Liver (tissue), 9 donors: Measurements from ENCODE around the gene GLT1D1. TPM values are rescaled to one million over a fixed set of nuclear protein-coding genes. Genes with fewer than 3 reads are reported as not detected.

Experiments
- DNase-seq: peaks from one replicate; pipeline ENCODE4 v3.0.0-alpha.2; 2017; ENCODE audit warnings: low spot score
- H3K27ac ChIP-seq, 2 donors: one replicate each; pipeline ENCODE4 v1.7.0; 2013; ENCODE audit warnings: inconsistent platforms in 2 of 2, low read length in 2 of 2, control low read depth in 1 of 2, low read depth in 1 of 2, mild to moderate bottlenecking in 1 of 2
- H3K27me3 ChIP-seq, 4 donors: one replicate each; pipeline versions ENCODE4 v1.6.1 to v1.7.0; 2013; ENCODE audit warnings: low read length in 3 of 4, inconsistent platforms in 1 of 4, mild to moderate bottlenecking in 1 of 4, moderate library complexity in 1 of 4; ENCODE audit not compliant: control insufficient read depth in 4 of 4, insufficient read depth in 4 of 4
- H3K36me3 ChIP-seq, 4 donors: one replicate each; pipeline versions ENCODE4 v1.6.1 to v1.7.0; 2013; ENCODE audit warnings: low read length in 3 of 4, mild to moderate bottlenecking in 3 of 4, low read depth in 1 of 4, moderate library complexity in 1 of 4; ENCODE audit not compliant: control insufficient read depth in 4 of 4, insufficient read depth in 3 of 4
- H3K4me1 ChIP-seq, 4 donors: one replicate each; pipeline versions ENCODE4 v1.6.1 to v1.7.0; 2013; ENCODE audit warnings: low read length in 3 of 4, mild to moderate bottlenecking in 3 of 4, moderate library complexity in 1 of 4; ENCODE audit not compliant: control insufficient read depth in 4 of 4, insufficient read depth in 4 of 4
- H3K4me3 ChIP-seq, 3 donors: one replicate each; pipeline versions ENCODE4 v1.6.1 to v1.7.0; 2013; ENCODE audit warnings: low read length in 3 of 3, control low read depth in 1 of 3, low read depth in 1 of 3, mild to moderate bottlenecking in 1 of 3
- H3K9ac ChIP-seq, 2 donors: one replicate each; pipeline ENCODE4 v1.7.0; 2013; ENCODE audit warnings: low read length in 2 of 2, mild to moderate bottlenecking in 2 of 2, moderate library complexity in 2 of 2, control low read depth in 1 of 2, low read depth in 1 of 2
- H3K9me3 ChIP-seq, 4 donors: one replicate each; pipeline versions ENCODE4 v1.6.1 to v1.7.0; 2013; ENCODE audit warnings: low read length in 3 of 4; ENCODE audit not compliant: control insufficient read depth in 4 of 4
- EGR1 ChIP-seq, 2 donors: IDR thresholded peaks; 2 replicates each; pipeline ENCODE4 v1.6.1; 2016 to 2018; ENCODE audit warnings: antibody characterized with exemption in 2 of 2, low read depth in 2 of 2
- FOXA1 ChIP-seq: IDR thresholded peaks from 2 replicates; pipeline ENCODE4 v1.6.1; 2016; ENCODE audit warnings: antibody characterized with exemption
- FOXA2 ChIP-seq: IDR thresholded peaks from 2 replicates; pipeline ENCODE4 v1.6.1; 2016; ENCODE audit warnings: antibody characterized with exemption
- GABPA ChIP-seq, 2 donors: IDR thresholded peaks in 1 of 2; conservative IDR thresholded peaks in 1 of 2; 2 replicates each; pipeline ENCODE4 v1.6.1; 2016; ENCODE audit warnings: antibody characterized with exemption in 2 of 2, mild to moderate bottlenecking in 1 of 2, moderate library complexity in 1 of 2
- HNF4A ChIP-seq, 2 donors: conservative IDR thresholded peaks; 2 replicates each; pipeline ENCODE4 v1.6.1; 2016; ENCODE audit warnings: antibody characterized with exemption in 2 of 2, mild to moderate bottlenecking in 2 of 2
- HNF4G ChIP-seq: IDR thresholded peaks from 2 replicates; pipeline ENCODE4 v1.6.1; 2016; ENCODE audit warnings: antibody characterized with exemption
- JUND ChIP-seq, 2 donors: IDR thresholded peaks; 2 replicates each; pipeline ENCODE4 v1.6.1; 2016; ENCODE audit warnings: antibody characterized with exemption in 2 of 2
- MAX ChIP-seq: IDR thresholded peaks from 2 replicates; pipeline ENCODE4 v1.6.1; 2016; ENCODE audit warnings: antibody characterized with exemption
- NR2F2 ChIP-seq: IDR thresholded peaks from 2 replicates; pipeline ENCODE4 v1.6.1; 2016; ENCODE audit warnings: antibody characterized with exemption
- RAD21 ChIP-seq, 2 donors: IDR thresholded peaks; 2 replicates each; pipeline ENCODE4 v1.6.1; 2016; ENCODE audit warnings: antibody characterized with exemption in 2 of 2, mild to moderate bottlenecking in 2 of 2
- RXRA ChIP-seq, 2 donors: IDR thresholded peaks; 2 replicates each; pipeline ENCODE4 v1.6.1; 2017 to 2018; ENCODE audit warnings: antibody characterized with exemption in 2 of 2, mild to moderate bottlenecking in 1 of 2
- TAF1 ChIP-seq: conservative IDR thresholded peaks from 2 replicates; pipeline ENCODE4 v1.6.1; 2016; ENCODE audit warnings: antibody characterized with exemption, mild to moderate bottlenecking
- YY1 ChIP-seq: IDR thresholded peaks from 2 replicates; pipeline ENCODE4 v1.6.1; 2016; ENCODE audit warnings: antibody characterized with exemption, mild to moderate bottlenecking
- WGBS: extraction: QIAGEN DNeasy Blood & Tissue Kit; methylation state at CpG from one replicate; pipeline ENCODE4 v1.1.7; 2013; 5-methylcytosine and 5-hydroxymethylcytosine counted together
- polyA plus RNA-seq, 2 donors: library from polyadenylated mRNA; stranded (reverse) in 1 of 2; unstranded in 1 of 2; fragments of 200-250 nt in 1 of 2; fragments of >200 nt in 1 of 2; fragmentation: Nextera tagmentation in 1 of 2; extraction: Ambion mirVana in 1 of 2; gene quantifications; one replicate each; pipeline versions ENCODE4 v1.2.1 to v1.2.3, GENCODE V29; 2013 to 2015
- total RNA-seq, 2 donors: library from RNA; depleted of rRNA; stranded (reverse); fragments of >200 nt; gene quantifications; one replicate each; pipeline ENCODE4 v1.2.3, GENCODE V29; 2014
- TF ChIP-seq, protein P1 (sequence below): IDR thresholded peaks from 2 replicates; pipeline ENCODE4 v1.6.1; 2016; ENCODE audit warnings: antibody characterized with exemption, mild to moderate bottlenecking
- TF ChIP-seq, protein P2 (sequence below): IDR thresholded peaks from 2 replicates; pipeline ENCODE4 v1.6.1; 2016; ENCODE audit warnings: antibody characterized with exemption
- TF ChIP-seq, protein P3 (sequence below): fragments of 150-350 bp; IDR thresholded peaks from 2 replicates; pipeline ENCODE4 v1.5.1; 2017; ENCODE audit warnings: improper control_type of control experiment, low read depth, low read length; ENCODE audit not compliant: missing input control
- donor health status: healthy.
- donor health status: healthy.
- donor health status: healthy.
- donor health status: healthy.
- donor health status: healthy.

The GLT1D1 gene
- total and polyA plus RNA-seq, 4 donors, result 10.4 to 17.7 (median 13.9) TPM

DNA sequence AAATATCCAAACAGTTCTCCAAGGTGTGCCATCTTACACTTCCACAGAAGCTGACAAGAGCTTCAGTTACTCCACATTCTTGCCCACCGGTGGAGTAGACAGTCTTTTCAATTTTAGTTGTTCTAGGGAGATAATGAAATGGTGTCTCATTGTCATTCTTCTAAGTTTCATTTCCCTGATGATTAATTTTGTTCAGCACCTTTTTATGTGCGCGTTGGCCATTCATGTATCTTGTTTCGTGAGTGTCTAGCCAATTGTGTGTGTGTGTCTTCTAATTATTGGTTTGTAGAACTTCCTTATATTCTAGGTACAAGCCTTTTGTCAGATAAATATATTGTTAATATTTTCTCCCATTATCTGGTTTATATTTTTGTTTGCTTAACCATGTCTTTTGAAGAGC is 63.1 kb downstream of the GLT1D1 start:
- H3K4me1 ChIP-seq, result no peaks in the 10 kb centered on the region
- H3K27me3 ChIP-seq, result no peaks in the 10 kb centered on the region
- H3K9ac ChIP-seq, result no peak overlapping the region
- no peak overlapping the region for H3K27ac ChIP-seq
- H3K36me3 ChIP-seq, result no peaks in the 10 kb centered on the region
- TF ChIP-seq JUND (IDR thresholded peaks at IDR 0.05) (no peak), HNF4G (no peak), HNF4A (conservative IDR thresholded peaks at IDR 0.05) (no peak), EGR1 (IDR thresholded peaks at IDR 0.05; ENCODE audit: low read depth in 2 of 2) (no peak), FOXA1 (no peak), YY1 (no peak), TAF1 (no peak), RAD21 (IDR thresholded peaks at IDR 0.05) (no peak), NR2F2 (no peak), RXRA (IDR thresholded peaks at IDR 0.05) (no peak), GABPA (IDR thresholded peaks at IDR 0.05 in 1 of 2, conservative IDR thresholded peaks at IDR 0.05 in 1 of 2) (no peak), FOXA2 (no peak), MAX (no peak)
- TF ChIP-seq, protein P1, sequence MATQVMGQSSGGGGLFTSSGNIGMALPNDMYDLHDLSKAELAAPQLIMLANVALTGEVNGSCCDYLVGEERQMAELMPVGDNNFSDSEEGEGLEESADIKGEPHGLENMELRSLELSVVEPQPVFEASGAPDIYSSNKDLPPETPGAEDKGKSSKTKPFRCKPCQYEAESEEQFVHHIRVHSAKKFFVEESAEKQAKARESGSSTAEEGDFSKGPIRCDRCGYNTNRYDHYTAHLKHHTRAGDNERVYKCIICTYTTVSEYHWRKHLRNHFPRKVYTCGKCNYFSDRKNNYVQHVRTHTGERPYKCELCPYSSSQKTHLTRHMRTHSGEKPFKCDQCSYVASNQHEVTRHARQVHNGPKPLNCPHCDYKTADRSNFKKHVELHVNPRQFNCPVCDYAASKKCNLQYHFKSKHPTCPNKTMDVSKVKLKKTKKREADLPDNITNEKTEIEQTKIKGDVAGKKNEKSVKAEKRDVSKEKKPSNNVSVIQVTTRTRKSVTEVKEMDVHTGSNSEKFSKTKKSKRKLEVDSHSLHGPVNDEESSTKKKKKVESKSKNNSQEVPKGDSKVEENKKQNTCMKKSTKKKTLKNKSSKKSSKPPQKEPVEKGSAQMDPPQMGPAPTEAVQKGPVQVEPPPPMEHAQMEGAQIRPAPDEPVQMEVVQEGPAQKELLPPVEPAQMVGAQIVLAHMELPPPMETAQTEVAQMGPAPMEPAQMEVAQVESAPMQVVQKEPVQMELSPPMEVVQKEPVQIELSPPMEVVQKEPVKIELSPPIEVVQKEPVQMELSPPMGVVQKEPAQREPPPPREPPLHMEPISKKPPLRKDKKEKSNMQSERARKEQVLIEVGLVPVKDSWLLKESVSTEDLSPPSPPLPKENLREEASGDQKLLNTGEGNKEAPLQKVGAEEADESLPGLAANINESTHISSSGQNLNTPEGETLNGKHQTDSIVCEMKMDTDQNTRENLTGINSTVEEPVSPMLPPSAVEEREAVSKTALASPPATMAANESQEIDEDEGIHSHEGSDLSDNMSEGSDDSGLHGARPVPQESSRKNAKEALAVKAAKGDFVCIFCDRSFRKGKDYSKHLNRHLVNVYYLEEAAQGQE, result no peak
- TF ChIP-seq, protein P2, sequence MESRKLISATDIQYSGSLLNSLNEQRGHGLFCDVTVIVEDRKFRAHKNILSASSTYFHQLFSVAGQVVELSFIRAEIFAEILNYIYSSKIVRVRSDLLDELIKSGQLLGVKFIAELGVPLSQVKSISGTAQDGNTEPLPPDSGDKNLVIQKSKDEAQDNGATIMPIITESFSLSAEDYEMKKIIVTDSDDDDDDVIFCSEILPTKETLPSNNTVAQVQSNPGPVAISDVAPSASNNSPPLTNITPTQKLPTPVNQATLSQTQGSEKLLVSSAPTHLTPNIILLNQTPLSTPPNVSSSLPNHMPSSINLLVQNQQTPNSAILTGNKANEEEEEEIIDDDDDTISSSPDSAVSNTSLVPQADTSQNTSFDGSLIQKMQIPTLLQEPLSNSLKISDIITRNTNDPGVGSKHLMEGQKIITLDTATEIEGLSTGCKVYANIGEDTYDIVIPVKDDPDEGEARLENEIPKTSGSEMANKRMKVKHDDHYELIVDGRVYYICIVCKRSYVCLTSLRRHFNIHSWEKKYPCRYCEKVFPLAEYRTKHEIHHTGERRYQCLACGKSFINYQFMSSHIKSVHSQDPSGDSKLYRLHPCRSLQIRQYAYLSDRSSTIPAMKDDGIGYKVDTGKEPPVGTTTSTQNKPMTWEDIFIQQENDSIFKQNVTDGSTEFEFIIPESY, result no peak
- TF ChIP-seq, protein P3, sequence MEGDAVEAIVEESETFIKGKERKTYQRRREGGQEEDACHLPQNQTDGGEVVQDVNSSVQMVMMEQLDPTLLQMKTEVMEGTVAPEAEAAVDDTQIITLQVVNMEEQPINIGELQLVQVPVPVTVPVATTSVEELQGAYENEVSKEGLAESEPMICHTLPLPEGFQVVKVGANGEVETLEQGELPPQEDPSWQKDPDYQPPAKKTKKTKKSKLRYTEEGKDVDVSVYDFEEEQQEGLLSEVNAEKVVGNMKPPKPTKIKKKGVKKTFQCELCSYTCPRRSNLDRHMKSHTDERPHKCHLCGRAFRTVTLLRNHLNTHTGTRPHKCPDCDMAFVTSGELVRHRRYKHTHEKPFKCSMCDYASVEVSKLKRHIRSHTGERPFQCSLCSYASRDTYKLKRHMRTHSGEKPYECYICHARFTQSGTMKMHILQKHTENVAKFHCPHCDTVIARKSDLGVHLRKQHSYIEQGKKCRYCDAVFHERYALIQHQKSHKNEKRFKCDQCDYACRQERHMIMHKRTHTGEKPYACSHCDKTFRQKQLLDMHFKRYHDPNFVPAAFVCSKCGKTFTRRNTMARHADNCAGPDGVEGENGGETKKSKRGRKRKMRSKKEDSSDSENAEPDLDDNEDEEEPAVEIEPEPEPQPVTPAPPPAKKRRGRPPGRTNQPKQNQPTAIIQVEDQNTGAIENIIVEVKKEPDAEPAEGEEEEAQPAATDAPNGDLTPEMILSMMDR, result no peak
- H3K9me3 ChIP-seq, result no peaks in the 10 kb centered on the region
- WGBS, result 93% methylated on average over 4 of the region's 4 CpGs
- H3K4me3 ChIP-seq, result no peak overlapping the region
- DNase-seq, result no peak
